Cerebellar cortex (tissue), 1 donor: ENCODE data around the gene WFDC12.
"Not testable (repeated sequence)": the region's sequence is repeated elsewhere in the genome, so short reads cannot be mapped to it uniquely, and the experiment has no call there.

Source experiments
- DNase-seq: peaks from one replicate; pipeline ENCODE4 v3.0.0-alpha.2; 2015; ENCODE audit warnings: low spot score

The WFDC12 gene

GRCh38 chr20:45124365-45124764 lies at the start of gene WFDC12:
TSS of gene WFDC12 (minus strand) at chr20:45124465. CDS start at chr20:45124447, 18 bp downstream.
- no peak for DNase-seq

- no peak for DNase-seq
Measured at GRCh38 chr20:45173522-45173921, 49.3 kb upstream of the WFDC12 start.

- DNase-seq = no peak
Measured at GRCh38 chr20:45164906-45165305, 40.6 kb upstream of the WFDC12 start.

GRCh38 chr20:45163083-45163803 lies 39.0 kb upstream of the WFDC12 start:
- DNase-seq = no peak

GRCh38 chr20:45157962-45158361 lies 33.7 kb upstream of the WFDC12 start:
- no peak for DNase-seq

GRCh38 chr20:45156713-45157112 lies 32.4 kb upstream of the WFDC12 start:
- DNase-seq = no peak

GRCh38 chr20:45154794-45155193 lies 30.5 kb upstream of the WFDC12 start:
- DNase-seq = not testable (repeated sequence)

- no peak for DNase-seq
Measured at GRCh38 chr20:45154183-45154582, 29.9 kb upstream of the WFDC12 start.

GRCh38 chr20:45153752-45154151 lies 29.5 kb upstream of the WFDC12 start:
- DNase-seq = no peak

- no peak for DNase-seq
Measured at GRCh38 chr20:45153147-45153546, 28.9 kb upstream of the WFDC12 start.

GRCh38 chr20:45152405-45152804 lies 28.1 kb upstream of the WFDC12 start:
- DNase-seq = no peak

- no peak for DNase-seq
Measured at GRCh38 chr20:45149062-45149461, 24.8 kb upstream of the WFDC12 start.

- no peak for DNase-seq
Measured at GRCh38 chr20:45140836-45141235, 16.6 kb upstream of the WFDC12 start.

GRCh38 chr20:45139733-45140375 lies 15.6 kb upstream of the WFDC12 start:
- DNase-seq = not testable (repeated sequence)

GRCh38 chr20:45138561-45139300 lies 14.5 kb upstream of the WFDC12 start:
- peak; percentile 3 for DNase-seq

- DNase-seq = no peak
Measured at GRCh38 chr20:45136911-45137310, 12.6 kb upstream of the WFDC12 start.

GRCh38 chr20:45128099-45128498 lies 3.8 kb upstream of the WFDC12 start:
- no peak for DNase-seq

GRCh38 chr20:45121388-45121787 lies 2.9 kb downstream of the WFDC12 start:
- DNase-seq = no peak

GRCh38 chr20:45119556-45120266 lies 4.6 kb downstream of the WFDC12 start:
- DNase-seq = no peak

- no peak for DNase-seq
Measured at GRCh38 chr20:45118028-45118427, 6.2 kb downstream of the WFDC12 start.

- DNase-seq = no peak
Measured at GRCh38 chr20:45117581-45117980, 6.7 kb downstream of the WFDC12 start.

- DNase-seq = no peak
Measured at GRCh38 chr20:45115829-45116228, 8.4 kb downstream of the WFDC12 start.
